ENCODE measurements around the gene EVL. TPM values are rescaled to one million over a fixed set of nuclear protein-coding genes. Genes with fewer than 3 reads are reported as not detected.

EVL gene
- total RNA-seq, 2 experiments from 2014 or later, result 340 to 351 TPM

DNA sequence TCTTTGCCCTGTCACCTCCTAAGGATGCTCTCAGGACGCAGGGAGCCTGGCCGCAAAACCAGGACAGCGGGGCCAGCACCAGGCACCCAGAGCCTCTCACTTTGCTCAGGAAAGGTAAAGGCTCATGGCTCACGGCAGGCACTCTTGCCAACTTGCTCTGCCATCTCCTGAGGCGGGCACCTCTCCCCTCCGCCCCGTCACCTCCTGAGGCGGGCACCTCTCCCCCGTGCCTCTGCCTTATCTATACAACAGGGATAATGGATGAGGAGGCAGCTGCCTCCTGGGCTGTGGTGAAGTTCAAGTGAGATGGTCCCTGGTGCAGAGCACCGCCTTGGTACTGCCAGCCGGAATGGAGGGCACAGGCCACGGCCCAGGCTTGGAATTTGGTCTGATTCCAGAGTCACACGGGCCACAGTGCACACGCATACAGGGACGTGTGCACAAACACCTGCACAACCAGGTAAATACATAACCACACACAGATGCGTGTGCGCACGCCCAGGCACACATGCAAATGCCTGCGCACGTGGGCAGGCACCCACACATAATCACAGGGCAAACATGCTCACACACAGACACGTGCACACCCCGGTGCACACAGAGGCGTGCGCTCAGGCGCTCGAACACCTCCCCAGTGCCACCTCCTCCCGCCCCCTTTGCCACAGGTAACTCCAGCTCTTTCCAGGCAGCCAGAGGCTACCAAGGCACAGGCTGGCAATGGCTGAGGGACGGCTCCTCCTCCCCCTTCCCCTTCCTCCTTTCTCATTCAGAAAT, 82.7 kb downstream of the EVL start:
- Mint-ChIP-seq H3K4me3 (no peak overlapping the region), H3K36me3 (ENCODE audit: low read depth) (peaks cover 2% of the 10 kb centered on the region), H3K4me1 (ENCODE audit: low read depth) (peaks cover 16% of the 10 kb centered on the region), H3K27ac (no peak overlapping the region), H3K9me3 (no peaks in the 10 kb centered on the region), H3K27me3 (no peaks in the 10 kb centered on the region)
- ChIA-PET POLR2A (interaction anchor here (0.8 to 1.7 kb wide), 4 partner anchors 9 to 80 kb away, joined by 3 to 6 read pairs (median 3); no protein-coding TSS in a partner anchor), CTCF (interaction anchor here (1.3 to 3.1 kb wide), 4 partner anchors 7 to 93 kb away, joined by 3 to 16 read pairs (median 6); no protein-coding TSS in a partner anchor)
- intact Hi-C loops (cut with micrococcal nuclease), result no loop called here
- no peak for DNase-seq
- TF ChIP-seq, protein P1, sequence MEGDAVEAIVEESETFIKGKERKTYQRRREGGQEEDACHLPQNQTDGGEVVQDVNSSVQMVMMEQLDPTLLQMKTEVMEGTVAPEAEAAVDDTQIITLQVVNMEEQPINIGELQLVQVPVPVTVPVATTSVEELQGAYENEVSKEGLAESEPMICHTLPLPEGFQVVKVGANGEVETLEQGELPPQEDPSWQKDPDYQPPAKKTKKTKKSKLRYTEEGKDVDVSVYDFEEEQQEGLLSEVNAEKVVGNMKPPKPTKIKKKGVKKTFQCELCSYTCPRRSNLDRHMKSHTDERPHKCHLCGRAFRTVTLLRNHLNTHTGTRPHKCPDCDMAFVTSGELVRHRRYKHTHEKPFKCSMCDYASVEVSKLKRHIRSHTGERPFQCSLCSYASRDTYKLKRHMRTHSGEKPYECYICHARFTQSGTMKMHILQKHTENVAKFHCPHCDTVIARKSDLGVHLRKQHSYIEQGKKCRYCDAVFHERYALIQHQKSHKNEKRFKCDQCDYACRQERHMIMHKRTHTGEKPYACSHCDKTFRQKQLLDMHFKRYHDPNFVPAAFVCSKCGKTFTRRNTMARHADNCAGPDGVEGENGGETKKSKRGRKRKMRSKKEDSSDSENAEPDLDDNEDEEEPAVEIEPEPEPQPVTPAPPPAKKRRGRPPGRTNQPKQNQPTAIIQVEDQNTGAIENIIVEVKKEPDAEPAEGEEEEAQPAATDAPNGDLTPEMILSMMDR (IDR thresholded peaks at IDR 0.05), result no peak
- ATAC-seq, result no peak

DNA sequence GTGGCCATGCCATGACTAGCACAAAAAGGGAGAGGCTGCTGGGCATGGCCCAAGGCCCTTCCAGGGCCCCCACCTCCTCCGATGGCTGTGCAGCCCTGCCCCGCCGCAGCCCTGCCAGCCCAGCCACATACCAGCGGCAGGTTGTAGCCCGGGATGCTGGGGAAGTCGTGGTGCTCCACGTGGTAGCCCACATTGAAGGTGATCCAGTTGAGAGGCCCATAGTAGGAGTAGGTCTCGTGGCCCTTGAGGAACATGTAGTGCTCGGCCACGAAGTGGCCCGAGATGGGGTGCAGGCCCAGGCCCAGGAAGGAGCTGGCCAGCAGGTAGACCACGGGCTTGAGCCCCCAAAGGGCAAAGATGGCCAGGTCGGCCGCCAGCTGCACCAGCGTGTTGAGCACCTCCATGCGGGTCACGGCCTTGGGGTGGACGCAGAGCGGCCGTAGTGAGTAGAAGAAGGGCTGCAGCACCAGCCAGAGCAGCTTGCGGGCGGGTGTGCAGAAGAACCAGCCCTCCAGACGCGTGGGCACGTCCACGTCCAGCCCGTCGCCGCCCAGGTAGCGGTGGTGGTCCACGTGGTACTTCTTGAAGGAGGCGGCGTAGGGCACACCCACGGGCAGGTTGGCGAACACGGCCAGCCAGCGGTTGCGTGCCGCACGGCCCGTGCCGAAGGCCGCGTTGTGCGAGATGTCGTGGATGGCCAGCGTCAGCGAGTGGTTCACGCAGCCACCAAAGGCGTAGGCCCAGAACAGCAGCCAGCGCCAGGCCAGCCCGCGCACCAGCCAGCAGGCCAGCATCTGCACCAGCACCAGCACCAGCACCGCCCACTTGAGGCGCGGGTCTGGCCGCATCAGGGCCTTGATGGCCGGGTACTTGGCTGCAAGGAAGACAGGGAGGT, 83.9 kb downstream of the EVL start:
- no peak overlapping the region for H3K4me3 Mint-ChIP-seq
- CTCF ChIA-PET, result no interaction called here
- H3K27ac Mint-ChIP-seq, result no peak overlapping the region
- TF ChIP-seq, protein P1 (IDR thresholded peaks at IDR 0.05), result no peak
- POLR2A ChIA-PET, result interaction anchor here (1.3 kb wide), 1 partner anchor 79 kb away, joined by 3 read pairs; no protein-coding TSS in a partner anchor
- intact Hi-C loops (cut with micrococcal nuclease), result no loop called here
- H3K36me3 Mint-ChIP-seq (ENCODE audit: low read depth), result no peaks in the 10 kb centered on the region
- H3K27me3 Mint-ChIP-seq, result no peaks in the 10 kb centered on the region
- DNase-seq, result no peak
- H3K4me1 Mint-ChIP-seq (ENCODE audit: low read depth), result peaks cover 16% of the 10 kb centered on the region
- no peak for ATAC-seq
- H3K9me3 Mint-ChIP-seq, result no peaks in the 10 kb centered on the region

DNA sequence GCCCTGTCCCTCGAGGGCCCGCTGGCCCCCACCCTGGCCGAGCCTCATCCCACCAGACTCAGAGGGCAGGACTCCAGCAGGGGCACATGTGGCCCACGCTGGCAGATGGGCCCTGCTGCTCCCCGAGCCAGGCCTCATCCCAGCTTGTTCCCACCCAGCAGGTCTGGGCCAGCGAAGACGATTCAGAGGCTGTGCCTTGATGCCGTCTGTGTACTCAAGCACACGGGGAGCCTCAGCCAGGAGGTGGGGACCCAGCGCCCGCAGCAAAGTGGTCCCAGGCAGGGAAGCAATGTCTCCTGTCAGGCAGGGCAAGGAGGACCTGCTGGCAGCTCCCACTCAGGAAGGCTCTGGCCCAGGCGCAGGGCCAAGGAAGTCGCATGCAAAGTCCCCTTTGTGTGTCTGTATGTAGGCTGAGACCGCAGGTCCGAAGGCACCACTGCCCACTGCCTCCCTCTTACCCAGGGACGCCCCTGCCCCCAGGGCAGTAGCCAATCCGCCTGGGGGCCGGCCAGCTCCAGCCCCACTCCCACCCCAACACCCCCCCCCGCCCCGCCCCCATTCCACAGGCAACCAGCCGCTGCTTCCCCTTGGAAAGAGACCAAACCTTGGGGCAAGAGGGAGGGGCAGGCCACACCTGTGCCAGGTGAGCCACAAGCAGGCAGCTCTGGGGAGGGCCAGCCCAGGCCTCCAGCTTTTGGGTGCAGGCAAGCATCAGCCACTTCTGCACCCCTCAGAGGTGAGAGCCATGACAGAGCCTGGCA, 84.8 kb downstream of the EVL start:
- ChIA-PET POLR2A (no interaction called here), CTCF (no interaction called here)
- no peaks in the 10 kb centered on the region for H3K27me3 Mint-ChIP-seq
- H3K4me3 Mint-ChIP-seq, result no peak overlapping the region
- peaks cover 3% of the 10 kb centered on the region for H3K9me3 Mint-ChIP-seq
- ATAC-seq, result no peak
- peaks cover 16% of the 10 kb centered on the region for H3K4me1 Mint-ChIP-seq (ENCODE audit: low read depth)
- TF ChIP-seq, protein P1 (IDR thresholded peaks at IDR 0.05), result no peak
- no peak for DNase-seq
- H3K36me3 Mint-ChIP-seq (ENCODE audit: low read depth), result peaks cover 3% of the 10 kb centered on the region
- intact Hi-C loops (cut with micrococcal nuclease), result no loop called here
- no peak overlapping the region for H3K27ac Mint-ChIP-seq

DNA sequence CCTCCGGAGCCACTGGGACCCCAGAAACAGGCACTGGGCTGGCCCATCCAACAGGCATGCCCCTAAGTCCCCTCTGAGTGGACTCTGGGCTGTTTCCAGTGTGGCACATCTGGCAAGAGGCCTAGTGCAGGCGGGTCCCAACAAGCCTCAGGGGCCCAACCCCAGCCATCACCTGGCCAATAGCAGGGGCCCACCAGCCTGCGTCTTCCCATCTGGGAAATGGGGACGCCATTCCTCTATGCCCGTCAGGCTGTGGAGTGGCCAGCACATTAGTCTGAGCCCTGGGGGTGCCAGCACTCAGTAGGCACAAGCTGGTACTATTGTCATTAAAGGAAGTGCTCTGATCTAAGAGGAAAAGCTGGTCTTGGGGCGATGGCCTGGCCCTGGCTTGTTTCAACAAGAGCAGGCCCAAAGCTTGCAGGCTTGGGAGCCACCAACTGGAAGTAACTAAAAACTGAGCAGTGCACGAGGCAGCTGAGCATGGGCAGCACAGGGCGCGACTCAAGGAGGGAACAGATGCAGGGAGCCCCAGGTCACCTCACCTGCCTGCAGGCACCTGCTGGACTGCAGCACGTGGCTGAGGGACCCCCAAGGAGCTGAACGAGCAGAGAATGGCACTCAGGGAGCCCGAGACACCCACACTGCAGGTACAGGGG, 85.8 kb downstream of the EVL start:
- no peak for DNase-seq
- ATAC-seq, result no peak
- peaks cover 15% of the 10 kb centered on the region for H3K4me1 Mint-ChIP-seq (ENCODE audit: low read depth)
- CTCF ChIA-PET, result interaction anchor here (1.6 kb wide), 1 partner anchor 42 kb away, joined by 7 read pairs; no protein-coding TSS in a partner anchor
- no peaks in the 10 kb centered on the region for H3K27me3 Mint-ChIP-seq
- intact Hi-C loops (cut with micrococcal nuclease), result no loop called here
- POLR2A ChIA-PET, result interaction anchor here (0.6 to 1.2 kb wide), 4 partner anchors 8 to 170 kb away, joined by 3 read pairs; no protein-coding TSS in a partner anchor
- TF ChIP-seq, protein P1 (IDR thresholded peaks at IDR 0.05), result no peak
- peaks cover 4% of the 10 kb centered on the region for H3K9me3 Mint-ChIP-seq
- no peak overlapping the region for H3K27ac Mint-ChIP-seq
- no peak overlapping the region for H3K4me3 Mint-ChIP-seq
- peaks cover 5% of the 10 kb centered on the region for H3K36me3 Mint-ChIP-seq (ENCODE audit: low read depth)

Data from activated CD8-positive, alpha-beta T cell treated with anti-CD3 and anti-CD28 coated beads for 36 hours (primary cell).